ENCODE results near the gene NARS2.

The NARS2 gene

DNA sequence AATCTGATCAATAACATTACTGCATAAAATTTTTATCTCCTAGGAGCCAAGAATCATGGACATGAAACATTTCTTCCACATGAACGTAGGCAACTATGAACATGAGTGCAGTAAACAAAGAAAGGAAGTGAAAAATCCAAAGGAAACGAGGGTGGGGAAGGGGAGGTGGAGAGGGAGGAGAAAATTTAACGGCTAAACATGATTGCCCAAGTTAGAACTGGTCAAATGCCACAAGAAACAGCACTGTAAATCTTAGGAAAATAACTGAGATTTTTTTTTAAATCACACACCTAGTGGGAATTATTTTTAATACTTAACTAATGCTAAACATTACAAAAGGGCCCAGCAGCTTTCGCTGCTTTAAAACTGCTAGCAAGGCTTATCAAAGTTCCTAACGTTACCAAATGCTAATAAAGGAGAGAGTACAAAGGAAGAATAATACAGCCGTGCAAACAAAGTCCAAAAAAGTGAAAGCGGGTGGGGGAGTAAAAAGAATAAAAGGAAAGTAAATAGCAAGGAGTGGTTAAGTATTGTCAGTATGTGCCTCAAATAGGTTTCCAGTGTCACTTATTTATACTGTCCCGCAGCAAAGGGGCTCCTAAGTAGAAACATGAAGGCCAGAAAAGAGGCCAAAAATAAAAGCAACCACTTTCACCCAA, 13.7 kb downstream of the NARS2 start:
- Histone ChIP-seq H3K36me3 (replicated peaks; ENCODE audit: insufficient read depth, low read length) (no peaks in the 10 kb centered on the region; the same call in 1 of the 2 replicates), H3K4me3 (ENCODE audit: low read length) (no peak overlapping the region), H4K20me1 (ENCODE audit: insufficient read depth, low read length) (no peaks in the 10 kb centered on the region), H3K79me2 (ENCODE audit: low read length) (0 out of 2 replicates have a peak, but pooled peaks cover 9% of the 10 kb centered on the region), H3K9me2 (replicated peaks; ENCODE audit: insufficient read depth, low read length) (no peaks in the 10 kb centered on the region), H3K27me3 (replicated peaks; ENCODE audit: insufficient read depth, low read length) (no peaks in the 10 kb centered on the region), H3K4me2 (ENCODE audit: low read depth, low read length) (no peak overlapping the region), H3K9me3 (replicated peaks; ENCODE audit: insufficient read depth, low read length) (no peaks in the 10 kb centered on the region), H3K27ac (ENCODE audit: low read length) (no peak overlapping the region), H3F3A (ENCODE audit: insufficient read depth, low read length) (no peaks in the 10 kb centered on the region), H3K4me1 (ENCODE audit: low read length) (no peaks in the 10 kb centered on the region), H3K9ac (ENCODE audit: low read length) (no peak overlapping the region), H2AFZ (ENCODE audit: low read length) (no peak overlapping the region)
- DNase-seq = no peak
- TF ChIP-seq CTCF (IDR thresholded peaks at IDR 0.05; ENCODE audit: low read length) (no peak), EZH2phosphoT487 (IDR thresholded peaks at IDR 0.05; ENCODE audit: low read length) (no peak), EZH2 (optimal IDR thresholded peaks at IDR 0.05; ENCODE audit: low read depth, low read length) (no peak)

GRCh38 chr11:78560153-78560552, 14.5 kb downstream of the NARS2 start:
- Histone ChIP-seq H3K27me3 (replicated peaks; ENCODE audit: insufficient read depth, low read length) (no peaks in the 10 kb centered on the region), H3K9ac (ENCODE audit: low read length) (no peak overlapping the region), H3K79me2 (ENCODE audit: low read length) (0 out of 2 replicates have a peak, but pooled peaks cover 9% of the 10 kb centered on the region), H3K9me2 (replicated peaks; ENCODE audit: insufficient read depth, low read length) (no peaks in the 10 kb centered on the region), H3K4me3 (ENCODE audit: low read length) (no peak overlapping the region), H3F3A (ENCODE audit: insufficient read depth, low read length) (no peaks in the 10 kb centered on the region), H4K20me1 (ENCODE audit: insufficient read depth, low read length) (no peaks in the 10 kb centered on the region), H3K4me2 (ENCODE audit: low read depth, low read length) (no peak overlapping the region), H3K4me1 (ENCODE audit: low read length) (no peaks in the 10 kb centered on the region), H3K27ac (ENCODE audit: low read length) (no peak overlapping the region), H3K36me3 (replicated peaks; ENCODE audit: insufficient read depth, low read length) (no peaks in the 10 kb centered on the region; the same call in 1 of the 2 replicates), H2AFZ (ENCODE audit: low read length) (no peak overlapping the region), H3K9me3 (replicated peaks; ENCODE audit: insufficient read depth, low read length) (no peaks in the 10 kb centered on the region)
- DNase-seq = no peak
- TF ChIP-seq EZH2 (optimal IDR thresholded peaks at IDR 0.05; ENCODE audit: low read depth, low read length) (no peak), CTCF (IDR thresholded peaks at IDR 0.05; ENCODE audit: low read length) (no peak), EZH2phosphoT487 (IDR thresholded peaks at IDR 0.05; ENCODE audit: low read length) (no peak)

- DNase-seq = no peak
- no peak overlapping the region for H3K4me3 ChIP-seq (ENCODE audit: low read length)
- TF ChIP-seq EZH2phosphoT487 (IDR thresholded peaks at IDR 0.05; ENCODE audit: low read length) (no peak), CTCF (IDR thresholded peaks at IDR 0.05; ENCODE audit: low read length) (no peak), EZH2 (optimal IDR thresholded peaks at IDR 0.05; ENCODE audit: low read depth, low read length) (no peak)
- no peaks in the 10 kb centered on the region for H3K27me3 ChIP-seq (replicated peaks; ENCODE audit: insufficient read depth, low read length)
- H3K4me1 ChIP-seq (ENCODE audit: low read length) = no peaks in the 10 kb centered on the region
- H3K9me3 ChIP-seq (replicated peaks; ENCODE audit: insufficient read depth, low read length) = no peaks in the 10 kb centered on the region
- H3K9ac ChIP-seq (ENCODE audit: low read length) = no peak overlapping the region
- no peak overlapping the region for H3K4me2 ChIP-seq (ENCODE audit: low read depth, low read length)
- no peaks in the 10 kb centered on the region for H4K20me1 ChIP-seq (ENCODE audit: insufficient read depth, low read length)
- H3F3A ChIP-seq (ENCODE audit: insufficient read depth, low read length) = no peaks in the 10 kb centered on the region
- H3K79me2 ChIP-seq (ENCODE audit: low read length) = 0 out of 2 replicates have a peak, but pooled peaks cover 3% of the 10 kb centered on the region
- H3K36me3 ChIP-seq (replicated peaks; ENCODE audit: insufficient read depth, low read length) = no peaks in the 10 kb centered on the region; the same call in 1 of the 2 replicates
- H2AFZ ChIP-seq (ENCODE audit: low read length) = no peak overlapping the region
- no peak overlapping the region for H3K27ac ChIP-seq (ENCODE audit: low read length)
- H3K9me2 ChIP-seq (replicated peaks; ENCODE audit: insufficient read depth, low read length) = no peaks in the 10 kb centered on the region
Observed at GRCh38 chr11:78557236-78557635, 17.4 kb downstream of the NARS2 start.
